ENCODE measurements around the gene TNFRSF12A.
"Not testable (repeated sequence)": the region's sequence is repeated elsewhere in the genome, so short reads cannot be mapped to it uniquely, and the experiment has no call there.

Gene TNFRSF12A

DNA sequence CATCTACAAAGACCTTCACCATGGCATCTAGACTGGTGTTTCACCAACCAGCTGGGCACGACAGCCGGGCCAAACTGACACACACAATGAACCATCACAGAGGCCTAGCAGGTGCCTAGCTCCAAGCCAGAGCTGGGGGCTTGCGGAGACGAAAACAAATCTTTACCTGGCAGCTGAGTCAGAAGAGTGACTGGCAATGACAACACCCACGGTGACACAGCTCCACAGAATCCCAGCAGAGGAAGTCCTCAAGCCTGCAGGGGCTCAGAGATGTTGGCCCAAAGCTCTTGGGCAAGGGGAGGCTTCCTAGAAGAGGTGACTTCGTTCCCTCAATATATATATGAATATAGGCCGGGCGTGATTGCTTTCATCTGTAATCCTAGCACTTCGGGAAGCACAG is 31.3 kb downstream of the TNFRSF12A start:
- DNase-seq: no peak

DNA sequence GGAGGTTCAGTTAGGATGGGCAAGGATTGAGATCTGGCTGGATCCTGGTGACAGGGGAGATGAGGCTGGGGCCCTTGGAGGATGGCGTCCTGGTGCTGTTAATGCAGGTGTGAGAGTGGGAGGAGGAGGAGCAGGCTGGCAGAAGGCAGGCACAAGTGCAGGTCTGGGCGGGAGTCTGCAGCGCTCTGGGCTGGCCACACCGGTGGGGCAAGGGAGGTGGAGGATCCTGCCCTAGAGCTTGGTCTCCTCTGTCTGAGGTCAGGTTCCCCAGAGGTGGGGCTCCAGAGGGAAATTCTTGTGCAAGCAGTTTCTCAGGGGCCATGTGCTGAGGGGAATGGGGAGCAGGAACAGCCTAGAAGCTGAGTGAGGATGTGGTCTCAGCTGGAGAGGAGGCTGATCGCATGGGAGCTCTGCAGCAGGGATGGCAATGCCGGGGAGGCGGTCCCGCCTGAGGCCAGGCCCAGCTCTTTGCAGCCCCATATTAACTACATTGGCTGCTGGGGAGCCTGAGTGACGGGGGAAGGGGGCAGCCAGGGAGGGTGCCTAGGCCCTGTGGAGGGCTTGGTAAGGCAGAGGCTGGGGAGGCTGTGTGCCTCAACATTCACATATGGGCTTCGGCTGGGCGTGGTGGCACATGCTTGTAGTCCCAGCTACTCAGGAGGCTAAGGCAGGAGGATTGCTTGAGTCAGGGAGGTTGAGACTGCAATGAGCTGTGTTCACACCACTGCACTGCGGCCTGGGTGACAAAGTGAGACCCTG is 32.6 kb downstream of the TNFRSF12A start:
- not testable (repeated sequence) for DNase-seq

DNA sequence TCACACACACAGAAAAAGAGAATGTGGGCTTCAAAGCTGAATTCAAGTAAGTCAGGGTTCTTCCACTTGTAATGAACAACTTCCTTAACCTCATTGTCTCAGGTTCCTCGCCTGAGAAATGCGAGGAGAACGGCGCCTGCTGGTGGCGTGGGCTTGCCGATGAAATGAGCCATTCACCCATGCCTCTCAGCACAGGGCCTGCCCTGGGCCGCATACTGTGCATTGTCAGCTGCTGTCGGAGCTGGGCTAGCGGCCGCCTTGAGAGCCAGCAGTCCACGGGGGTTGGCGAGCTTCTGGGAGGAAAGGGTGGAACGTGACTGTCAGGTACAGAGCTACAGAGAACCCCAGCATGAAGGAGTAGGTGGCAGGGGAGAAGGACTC is 33.2 kb downstream of the TNFRSF12A start:
- DNase-seq: not testable (repeated sequence)

DNA sequence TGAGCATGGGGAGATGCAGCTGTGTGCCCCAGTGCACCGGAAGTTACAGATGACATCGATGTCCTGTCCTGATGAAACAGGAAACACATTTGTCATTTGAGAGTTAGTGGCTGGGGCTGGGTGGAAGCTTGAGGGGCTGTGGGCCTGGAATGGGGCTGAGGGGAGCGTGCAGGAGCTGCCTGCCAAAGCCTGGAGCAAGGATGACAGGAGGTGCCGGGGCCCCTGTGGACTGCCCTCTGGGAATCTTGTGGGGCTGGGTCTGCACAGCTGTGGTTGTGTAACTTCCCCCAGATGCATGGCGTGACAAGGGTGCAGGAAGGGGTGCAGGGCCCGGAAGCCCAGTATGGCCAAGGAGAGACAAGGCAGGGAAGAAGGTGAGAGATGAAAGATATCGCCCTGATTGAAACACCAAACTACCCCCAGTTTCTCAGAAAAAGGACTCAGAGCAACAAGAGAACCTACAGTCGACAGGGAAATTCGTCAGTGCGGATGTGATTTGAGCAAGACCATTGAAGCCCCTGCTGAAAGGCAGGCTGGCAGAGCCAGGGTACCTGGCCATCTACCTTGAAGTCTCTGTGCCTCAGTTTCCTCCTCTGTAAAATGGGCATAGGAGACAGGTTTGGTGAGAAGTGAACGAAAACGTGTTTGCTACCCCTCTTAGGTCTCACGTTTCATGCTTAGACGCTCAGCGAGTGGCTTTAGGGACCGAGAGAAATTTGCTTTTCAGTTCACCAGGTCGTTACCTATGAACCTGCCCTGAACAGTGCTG is 35.0 kb downstream of the TNFRSF12A start:
- DNase-seq: no peak

DNA sequence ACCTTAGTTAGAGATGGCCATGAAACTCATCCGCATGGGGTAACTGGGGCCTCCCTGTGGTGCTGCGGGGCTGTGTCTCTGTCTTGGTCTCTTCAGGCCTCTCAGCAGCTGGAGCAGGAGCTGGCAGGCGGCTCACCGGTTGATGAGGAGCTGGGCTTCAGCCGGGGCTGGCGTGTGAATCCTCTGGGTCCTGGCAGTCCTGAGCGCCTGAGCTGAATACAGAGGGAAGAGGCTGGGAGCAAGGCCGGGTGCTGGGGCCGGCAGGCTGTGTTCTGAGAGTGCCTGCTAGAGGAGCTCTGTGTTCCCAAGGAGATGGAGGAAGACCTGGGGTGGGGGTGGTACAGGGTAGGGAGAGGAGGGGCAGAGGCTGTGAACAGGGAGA is 35.6 kb downstream of the TNFRSF12A start:
- not testable (repeated sequence) for DNase-seq

DNA sequence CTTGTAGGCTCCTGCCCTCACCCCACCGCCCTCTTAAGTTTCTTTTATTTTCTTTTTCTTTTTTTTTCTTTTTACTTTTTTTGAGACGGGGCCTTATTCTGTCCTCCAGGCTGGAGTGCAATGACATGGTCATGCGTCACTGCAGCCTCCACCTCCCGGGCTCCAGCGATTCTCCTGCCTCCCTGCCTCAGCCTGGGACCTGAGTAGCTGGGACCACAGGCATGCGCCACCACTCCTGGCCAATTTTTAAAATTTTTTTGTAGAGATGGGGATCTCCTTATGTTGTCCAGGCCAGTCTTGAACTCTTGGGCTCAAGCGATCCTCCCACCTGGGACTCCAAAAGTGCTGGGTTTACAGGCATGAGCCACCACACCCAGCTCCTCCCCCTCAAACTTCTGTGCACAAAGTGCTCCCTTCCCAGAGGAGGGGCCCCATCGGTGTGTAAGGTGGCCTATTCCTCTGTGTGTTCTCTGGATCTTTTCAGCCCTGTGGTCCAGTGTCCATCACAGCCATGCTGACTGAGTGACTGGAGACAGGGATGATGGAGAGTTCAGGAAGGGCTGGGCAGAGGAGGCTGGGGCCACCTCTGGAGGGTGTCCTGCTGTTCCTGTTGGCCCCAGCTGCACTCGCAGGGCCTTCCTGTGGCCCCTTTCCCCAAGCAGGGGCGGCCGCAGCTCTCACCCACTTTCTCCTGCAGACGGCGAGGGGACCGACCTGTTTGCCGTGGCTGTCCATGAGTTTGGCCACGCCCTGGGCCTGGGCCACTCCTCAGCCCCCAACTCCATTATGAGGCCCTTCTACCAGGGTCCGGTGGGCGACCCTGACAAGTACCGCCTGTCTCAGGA is 36.4 kb downstream of the TNFRSF12A start:
- DNase-seq: no peak

DNA sequence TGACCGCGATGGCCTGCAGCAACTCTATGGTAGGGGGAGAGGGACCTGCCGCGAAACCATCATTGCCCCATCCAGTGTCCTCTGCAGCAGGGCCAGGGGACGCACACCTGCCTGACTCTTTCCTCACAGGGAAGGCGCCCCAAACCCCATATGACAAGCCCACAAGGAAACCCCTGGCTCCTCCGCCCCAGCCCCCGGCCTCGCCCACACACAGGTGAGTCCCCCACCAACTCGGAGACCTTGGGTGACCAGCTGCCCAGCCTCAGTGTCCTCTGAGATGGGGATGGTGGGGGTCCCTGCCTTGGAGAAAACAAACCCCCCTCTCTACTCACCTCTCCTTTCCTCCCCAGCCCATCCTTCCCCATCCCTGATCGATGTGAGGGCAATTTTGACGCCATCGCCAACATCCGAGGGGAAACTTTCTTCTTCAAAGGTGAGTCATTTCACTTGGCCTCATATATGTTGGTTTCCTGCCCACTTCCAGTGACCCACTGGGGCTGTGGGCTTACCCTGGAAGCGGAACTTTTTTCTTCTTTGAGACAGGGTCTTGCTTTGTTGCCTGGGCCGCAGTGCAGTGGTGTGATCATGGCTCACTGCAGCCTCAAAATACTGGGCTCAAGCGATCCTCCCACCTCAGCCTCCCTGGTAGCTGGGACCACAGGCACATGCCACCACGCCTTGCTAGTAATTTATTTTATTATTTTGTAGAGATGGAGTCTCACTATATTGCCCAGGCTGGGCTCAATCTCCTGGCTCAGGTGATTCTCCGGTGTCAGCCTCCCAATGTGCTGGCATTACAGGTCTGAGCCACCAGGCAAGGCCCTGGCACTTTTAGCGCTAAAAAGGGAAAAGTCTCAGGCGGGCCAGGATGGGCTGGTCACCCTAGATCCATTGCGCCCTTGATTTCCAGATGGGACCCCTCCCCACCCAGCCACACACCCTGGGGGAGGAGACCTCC is 37.3 kb downstream of the TNFRSF12A start:
- no peak for DNase-seq

DNA sequence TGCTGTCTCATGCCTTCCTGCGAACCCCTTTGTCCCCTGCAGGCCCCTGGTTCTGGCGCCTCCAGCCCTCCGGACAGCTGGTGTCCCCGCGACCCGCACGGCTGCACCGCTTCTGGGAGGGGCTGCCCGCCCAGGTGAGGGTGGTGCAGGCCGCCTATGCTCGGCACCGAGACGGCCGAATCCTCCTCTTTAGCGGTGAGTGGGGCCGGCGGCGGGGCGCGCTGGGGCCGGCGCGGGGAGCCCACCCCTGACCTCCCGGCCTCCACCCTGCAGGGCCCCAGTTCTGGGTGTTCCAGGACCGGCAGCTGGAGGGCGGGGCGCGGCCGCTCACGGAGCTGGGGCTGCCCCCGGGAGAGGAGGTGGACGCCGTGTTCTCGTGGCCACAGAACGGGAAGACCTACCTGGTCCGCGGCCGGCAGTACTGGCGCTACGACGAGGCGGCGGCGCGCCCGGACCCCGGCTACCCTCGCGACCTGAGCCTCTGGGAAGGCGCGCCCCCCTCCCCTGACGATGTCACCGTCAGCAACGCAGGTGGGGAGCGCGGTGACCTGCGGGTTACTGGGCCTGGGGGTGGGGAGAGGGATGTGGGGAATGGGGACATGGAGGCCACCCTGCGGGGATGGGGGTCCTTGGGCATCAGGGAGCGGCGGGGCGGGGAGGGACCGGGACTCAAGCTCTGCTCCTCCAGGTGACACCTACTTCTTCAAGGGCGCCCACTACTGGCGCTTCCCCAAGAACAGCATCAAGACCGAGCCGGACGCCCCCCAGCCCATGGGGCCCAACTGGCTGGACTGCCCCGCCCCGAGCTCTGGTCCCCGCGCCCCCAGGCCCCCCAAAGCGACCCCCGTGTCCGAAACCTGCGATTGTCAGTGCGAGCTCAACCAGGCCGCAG is 38.2 kb downstream of the TNFRSF12A start:
- DNase-seq: no peak

DNA sequence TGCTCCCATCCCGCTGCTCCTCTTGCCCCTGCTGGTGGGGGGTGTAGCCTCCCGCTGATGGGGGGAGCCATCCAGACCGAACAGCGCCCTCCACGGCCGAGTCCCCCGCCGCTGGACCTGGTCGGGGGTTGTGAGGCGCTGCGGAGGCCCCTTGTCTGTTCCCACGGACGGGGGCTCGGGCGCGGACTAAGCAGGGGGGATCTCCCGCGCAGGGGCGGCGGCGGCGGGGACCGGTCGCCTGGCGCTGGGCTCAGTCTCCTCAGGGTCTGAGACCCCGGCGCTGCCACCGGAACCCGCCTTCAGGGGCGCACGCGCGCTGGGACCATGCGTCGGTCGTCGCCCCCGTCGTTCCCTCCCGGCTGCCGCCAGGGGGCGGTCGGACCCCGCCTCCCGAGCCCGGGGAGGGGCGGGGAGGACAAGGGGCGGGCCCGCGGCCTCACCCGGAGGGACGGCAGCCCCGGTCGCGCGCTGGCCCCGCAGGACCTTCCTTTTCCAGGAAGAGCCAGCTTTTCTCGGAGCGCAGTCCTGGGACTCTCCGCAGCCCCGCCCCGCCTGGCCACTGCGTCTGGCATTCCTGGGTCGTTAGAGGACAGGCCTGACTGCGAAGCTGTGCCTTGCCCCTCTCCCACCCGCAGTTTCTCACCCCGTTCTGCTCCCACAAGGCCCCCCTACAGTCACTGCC is 39.0 kb downstream of the TNFRSF12A start:
- peak; percentile 68 for DNase-seq

DNA sequence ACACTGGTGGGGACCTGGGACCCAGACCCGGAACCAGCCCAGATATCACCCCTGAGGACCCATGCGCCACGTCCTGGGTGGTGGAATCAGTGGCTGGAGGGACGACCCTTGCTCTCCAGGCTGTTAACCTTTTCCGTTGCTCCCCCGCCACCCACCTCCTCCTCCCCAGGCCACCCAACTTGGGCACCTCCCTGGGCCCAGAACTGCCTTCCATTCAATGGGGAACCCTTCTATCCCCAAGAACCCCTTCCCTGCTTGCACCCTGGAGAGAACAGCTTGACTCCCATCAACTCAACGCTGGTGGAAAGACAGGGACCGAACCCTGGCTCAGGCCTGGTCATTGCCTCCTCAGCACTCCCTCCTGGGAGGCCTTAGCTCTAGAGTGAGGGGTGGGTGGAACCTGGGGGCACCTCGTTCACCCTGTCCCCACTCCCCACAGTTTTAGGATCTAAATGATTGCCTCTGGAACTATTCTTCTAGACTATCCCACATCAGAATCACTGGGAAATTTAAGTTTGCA is 39.6 kb downstream of the TNFRSF12A start:
- DNase-seq: no peak

DNA sequence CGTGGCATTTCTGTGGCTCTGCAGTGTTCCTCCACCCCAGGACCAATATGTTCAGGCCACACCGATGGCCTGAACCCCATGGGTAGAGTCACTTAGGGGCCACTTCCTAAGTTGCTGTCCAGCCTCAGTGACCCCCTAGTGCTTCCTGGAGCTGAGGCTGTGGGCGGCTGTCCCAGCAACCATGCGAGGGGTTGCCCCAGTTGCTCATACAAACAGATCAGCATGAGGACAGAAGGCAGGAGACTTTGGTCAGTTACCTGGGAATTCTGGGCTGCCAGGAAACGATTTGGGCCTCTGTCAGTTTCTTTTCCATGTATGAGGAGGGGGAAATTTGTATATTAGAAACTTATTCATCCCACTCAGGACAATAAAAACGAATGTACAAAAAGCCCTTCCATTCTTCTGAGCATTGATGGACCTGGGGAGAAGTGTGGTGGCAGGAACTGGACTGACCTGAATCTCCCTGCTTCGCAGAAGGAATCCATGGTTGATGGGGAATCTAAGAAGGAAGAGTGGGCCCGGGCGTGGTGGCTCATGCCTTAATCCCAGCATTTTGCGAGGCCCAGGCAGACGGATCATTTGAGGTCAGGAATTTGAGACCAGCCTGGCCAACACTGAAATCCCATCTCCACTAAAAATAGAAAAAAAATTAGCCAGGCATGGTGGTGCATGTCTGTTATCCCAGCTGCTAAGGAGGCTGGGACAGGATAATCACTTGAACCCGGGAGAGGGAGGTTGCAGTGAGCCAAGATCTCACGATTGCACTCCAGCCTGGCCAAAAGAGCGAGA is 40.4 kb downstream of the TNFRSF12A start:
- DNase-seq: no peak

DNA sequence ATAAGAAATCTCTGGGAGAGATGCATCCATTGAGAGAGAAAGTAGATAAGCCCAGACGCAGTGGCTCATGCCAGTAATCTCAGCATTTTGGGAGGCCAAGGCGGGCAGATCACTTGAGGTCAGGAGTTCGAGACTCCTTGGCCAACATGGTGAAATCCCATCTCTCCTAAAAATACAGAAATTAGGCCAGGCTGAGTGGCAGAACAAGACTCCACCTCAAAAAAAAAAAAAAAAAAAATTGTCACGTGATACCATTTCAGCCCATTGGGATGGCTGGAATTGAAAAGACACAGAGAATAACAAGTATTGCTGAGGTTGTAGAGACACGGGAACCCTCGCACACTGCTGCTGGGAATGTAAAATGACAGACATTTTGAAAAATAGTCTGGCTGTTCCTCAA is 42.4 kb downstream of the TNFRSF12A start:
- no peak for DNase-seq

DNA sequence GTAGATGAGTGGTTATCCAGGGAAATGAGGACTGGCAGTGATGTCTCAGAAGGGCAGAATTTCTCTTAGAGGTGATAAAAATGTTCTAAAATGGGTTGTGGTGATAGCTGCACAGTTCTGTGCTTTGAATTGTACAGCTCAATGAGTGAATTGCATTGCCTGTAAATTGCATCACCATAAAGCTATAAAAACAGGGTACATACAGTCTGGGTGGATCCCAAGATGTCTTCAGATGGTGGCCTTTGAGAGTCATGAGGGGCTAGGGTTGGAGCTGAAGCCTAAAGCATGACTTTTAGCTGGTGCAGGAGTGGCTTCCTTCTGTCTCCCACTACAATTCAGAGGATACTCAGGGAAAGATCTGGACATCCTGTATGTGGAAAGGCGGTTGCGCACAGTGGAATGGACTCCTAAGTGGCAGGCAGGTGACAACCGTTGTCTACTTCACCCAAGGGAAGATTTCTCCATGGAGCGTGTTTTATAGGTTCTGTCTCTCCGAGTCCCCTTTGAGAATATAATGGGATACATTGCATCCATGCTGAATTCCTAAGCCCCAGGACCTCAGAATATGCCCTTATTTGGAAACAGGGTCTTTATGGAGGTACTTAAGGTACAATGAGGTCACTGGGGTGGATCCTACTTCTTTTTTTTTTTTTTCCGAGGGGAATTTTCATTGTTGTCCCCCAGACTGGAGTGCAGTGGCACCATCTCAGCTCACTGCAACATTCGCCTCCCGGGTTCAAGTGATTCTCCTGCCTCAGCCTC is 43.6 kb downstream of the TNFRSF12A start:
- no peak for DNase-seq

DNA sequence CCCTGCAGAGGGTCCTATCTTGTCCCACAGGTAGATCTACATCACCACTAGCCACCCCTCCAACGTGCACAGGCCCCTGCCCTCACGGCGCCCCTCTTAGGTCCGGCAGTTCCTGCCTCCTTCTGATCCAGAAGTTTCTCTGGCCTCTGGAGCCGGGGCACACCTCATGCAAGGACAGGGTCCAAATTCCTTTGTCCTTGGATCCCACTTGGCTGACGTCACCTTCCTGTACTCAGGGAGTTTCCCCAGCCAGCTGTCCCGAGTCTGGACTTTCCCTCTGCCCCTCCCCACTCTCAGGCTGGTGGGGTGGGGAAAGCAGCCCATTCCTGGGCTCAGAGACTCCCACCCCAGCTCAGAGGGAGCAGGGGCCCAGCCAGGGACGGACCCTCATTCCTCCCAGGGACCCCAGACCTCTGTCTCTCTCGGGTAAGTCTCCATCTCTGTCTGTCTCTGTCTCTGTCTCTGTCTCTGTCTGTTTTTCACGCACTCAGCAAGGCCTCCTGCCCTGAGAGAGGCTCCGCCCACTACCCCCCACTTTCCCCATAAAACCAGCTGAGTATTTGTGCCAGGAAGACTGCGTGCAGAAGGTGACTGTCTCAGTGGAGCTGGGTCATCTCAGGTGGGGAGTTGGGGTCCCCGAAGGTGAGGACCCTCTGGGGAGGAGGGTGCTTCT is 45.0 kb downstream of the TNFRSF12A start, which contains the start of gene IL32:
IL32 (plus strand) TSS at position 572 of the 673 bp plus-strand sequence. CDS start 172 bp downstream, outside the sequence.
- DNase-seq: no peak

DNA sequence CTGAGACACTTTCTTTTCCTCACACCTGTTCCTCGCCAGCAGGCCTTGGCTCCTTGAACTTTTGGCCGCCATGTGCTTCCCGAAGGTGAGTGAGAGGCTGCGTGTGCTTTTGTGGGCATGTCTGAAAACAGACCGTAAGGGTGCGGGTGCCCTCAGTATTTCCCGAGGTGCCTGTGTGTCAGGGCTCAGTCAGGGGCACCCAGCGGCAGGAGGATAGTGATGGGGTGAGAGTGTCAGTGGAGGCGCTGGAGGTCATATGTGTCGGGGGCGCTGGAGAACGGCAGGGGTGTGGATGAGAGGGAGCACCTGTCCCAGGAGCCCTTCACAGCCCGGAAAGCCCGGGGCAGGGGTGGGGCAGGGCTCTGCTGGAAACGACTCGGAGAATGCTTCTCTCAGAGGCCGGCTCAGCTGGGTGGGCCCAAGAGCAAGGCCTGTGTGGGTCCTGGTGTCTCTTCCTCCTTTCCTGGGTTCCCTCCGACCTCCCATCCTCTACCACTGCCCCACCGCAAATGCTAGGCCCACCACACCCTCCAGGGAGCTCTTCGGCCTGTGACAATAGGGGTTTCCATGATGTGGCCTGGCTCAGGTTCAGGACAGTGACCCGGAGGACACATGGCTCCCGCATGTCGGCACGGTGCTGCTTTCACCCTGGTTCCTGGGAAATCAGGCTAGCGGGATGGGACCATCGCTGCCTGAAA is 45.7 kb downstream of the TNFRSF12A start:
- no peak for DNase-seq

DNA sequence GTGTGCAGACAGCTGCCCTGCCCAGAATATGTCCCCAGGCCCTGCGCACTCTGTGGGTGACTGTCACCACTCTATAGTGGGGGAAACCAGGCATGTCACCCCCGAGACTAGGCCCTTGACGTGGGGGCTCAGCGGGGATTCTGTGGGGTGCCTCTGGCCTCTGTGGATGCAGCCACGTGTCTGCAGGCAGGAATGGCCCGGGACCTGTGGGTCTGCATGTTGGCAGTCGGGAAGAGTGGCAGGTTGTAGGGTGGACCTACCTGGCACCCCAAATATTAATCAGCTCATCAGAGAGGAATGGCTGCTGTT is 46.2 kb downstream of the TNFRSF12A start:
- DNase-seq: no peak

DNA sequence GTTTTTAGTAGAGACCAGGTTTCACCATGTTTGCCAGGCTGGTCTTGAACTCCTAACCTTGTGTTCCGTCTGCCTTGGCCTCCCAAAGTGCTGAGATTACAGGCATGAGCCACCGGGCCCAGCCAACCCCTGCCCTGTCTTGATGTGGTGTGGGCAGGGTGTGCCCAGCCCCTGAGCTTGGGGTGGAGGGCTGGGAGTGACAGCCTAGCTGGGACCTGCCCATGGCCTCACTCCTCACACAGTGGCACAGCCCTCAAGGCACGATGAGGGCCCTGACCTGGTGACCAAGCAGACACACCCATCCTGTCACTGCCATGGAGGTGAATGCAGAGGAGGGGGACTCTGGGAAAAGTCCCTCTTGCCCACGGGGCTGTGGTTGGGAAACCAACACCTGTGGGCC is 48.3 kb downstream of the TNFRSF12A start:
- no peak for DNase-seq

DNA sequence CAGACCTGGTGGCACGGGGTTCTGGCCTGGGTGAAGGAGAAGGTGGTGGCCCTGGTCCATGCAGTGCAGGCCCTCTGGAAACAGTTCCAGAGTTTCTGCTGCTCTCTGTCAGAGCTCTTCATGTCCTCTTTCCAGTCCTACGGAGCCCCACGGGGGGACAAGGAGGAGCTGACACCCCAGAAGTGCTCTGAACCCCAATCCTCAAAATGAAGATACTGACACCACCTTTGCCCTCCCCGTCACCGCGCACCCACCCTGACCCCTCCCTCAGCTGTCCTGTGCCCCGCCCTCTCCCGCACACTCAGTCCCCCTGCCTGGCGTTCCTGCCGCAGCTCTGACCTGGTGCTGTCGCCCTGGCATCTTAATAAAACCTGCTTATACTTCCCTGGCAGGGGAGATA is 49.0 kb downstream of the TNFRSF12A start:
- DNase-seq: not testable (repeated sequence)
